COLO668 (cell line): Measurements from ENCODE around the gene UGP2.
"Not testable (repeated sequence)": the region's sequence is repeated elsewhere in the genome, so short reads cannot be mapped to it uniquely, and the experiment has no call there.

Source experiments
- DNase-seq: peaks from one replicate; lab custom pipeline; 2025; ENCODE audit not compliant: unreplicated experiment; lab: John Stamatoyannopoulos, UW

The UGP2 gene

DNA sequence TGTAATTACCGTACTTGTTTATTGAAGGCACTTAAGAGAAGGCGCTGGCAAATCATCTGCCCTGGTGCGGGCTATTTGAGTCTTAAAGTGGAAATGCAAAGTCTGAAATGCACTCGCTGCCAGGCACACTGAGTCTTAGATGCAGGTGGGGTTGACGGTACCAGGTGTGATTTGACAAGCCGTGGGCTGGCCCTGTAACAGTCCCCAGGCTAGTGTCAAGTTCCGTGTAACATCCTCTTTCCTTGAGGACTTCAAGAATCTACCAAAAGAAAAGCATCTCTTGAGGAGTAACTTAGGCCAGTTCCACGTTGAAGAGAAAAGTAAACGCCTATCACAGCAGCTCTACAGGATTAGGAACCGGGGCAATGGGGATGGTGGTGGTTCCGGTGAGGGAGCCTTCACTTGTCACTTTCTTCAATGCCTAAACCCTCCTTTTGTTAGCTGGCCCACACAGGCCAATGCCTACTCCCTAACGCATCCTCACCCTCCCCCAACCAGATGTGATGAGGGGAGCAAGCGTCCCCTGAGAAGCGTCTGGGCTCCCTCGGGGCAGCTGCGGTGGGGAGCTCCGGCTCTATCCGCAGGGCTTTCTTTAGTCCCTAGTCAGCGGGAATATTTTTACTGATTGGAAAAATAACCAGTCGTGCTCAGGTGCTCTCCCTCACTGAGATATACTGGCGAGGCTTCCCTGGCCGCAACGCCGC, 1.5 kb upstream of the UGP2 start:
- no peak for DNase-seq

DNA sequence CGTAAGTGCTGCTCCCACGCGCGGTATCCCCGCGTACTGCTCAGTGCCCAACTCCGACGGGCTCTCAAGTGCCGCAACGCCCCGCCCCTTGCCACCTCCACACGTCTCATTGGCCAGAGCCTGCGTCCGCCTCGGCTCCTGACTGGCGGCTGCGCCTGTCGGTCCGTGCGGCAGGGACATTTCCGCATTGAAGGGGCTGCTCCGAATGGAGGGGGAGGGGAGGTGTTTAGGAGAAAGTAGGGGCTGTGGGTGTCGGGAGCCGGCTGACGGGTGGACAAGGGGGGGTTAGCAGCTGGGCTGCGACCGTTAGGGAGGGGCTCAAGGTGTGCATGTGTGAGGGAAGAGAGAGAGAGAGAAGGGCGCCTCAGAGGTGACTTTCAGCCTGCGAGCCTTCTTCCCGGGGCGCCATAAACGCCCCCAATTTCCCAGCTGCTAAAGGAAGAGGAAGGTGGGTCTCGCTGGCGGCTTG, 877 bp upstream of the UGP2 start:
- peak; percentile 98 for DNase-seq

DNA sequence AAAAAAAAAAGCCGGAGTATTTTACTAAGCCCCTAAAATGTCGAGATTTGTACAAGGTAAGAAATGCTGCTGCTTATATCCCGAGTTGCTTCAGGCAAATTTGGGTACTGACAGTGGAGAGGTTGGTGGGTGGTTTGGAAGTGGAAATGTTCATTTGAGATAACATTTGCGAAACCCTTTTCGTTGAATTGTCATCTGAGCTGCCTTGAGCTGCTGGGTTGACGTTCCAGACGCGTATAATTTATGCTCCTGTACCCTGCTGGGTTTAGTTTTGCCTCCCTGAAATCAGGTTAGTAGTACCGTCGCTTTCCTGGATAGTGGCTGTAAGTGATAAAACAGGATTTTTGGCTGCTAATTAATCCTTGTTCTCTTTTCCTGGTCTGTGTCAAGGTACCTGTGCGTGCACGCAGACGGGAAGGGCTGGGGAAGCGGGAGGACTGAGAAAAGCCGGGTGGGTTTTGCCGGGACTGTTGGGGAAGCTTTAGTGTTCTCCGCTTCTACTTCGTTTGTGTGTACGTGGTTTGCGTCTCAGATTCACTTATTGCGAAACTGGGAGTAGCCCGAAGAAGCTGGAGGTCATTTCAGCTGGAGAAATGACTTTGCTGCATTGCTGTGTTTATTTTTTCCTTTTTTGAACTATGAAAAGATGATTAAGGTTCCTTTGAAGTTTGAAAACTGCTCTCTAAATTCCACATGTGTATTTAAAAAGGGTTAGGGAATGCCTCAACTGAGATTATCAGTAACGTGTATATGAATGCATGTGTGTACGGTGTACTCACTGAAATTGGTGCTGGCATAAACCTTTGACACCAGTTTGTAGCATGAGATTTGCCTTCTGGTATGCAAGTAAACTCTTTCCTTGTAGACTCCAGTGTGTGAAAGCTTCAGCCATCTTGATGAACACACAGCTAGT, 709 bp downstream of the UGP2 start:
- peak; percentile 29 for DNase-seq

DNA sequence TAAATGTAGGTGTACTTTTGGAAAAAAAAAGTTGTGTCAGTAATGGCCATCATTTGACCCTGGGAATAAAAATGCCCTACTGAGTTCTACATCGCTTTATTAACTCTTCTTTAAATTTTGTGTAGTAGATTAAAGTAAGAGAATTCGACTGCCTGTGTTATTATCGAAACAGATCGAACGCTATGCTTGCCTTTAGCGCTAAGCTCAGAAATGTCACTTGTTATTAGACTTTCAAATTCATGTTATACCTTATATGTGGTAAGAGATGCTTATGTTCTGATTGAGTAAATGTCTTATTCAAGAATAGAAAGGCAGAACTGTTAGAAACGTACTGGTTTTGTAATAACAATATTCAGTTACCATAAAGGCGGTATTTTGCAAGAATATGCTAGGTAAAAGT, 1.4 kb downstream of the UGP2 start:
- DNase-seq, result no peak

DNA sequence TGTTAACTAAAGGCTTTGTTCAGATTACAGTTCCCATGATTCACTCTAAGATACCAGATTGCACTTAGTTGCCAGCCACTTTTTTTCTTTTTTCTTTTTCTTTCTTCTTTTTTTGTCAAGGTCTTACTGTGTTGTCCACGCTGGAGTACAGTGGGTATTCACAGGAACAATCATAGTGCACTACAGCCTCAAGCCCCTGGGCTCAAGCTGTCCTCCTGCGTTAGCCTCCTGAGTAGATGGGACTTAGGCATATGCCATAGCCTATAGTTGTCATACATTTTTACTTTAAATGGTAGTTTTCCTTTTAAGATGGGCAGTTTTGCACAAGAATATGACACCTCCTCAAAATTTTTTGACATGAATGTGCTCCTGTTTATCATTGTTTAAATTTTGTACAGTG, 2.1 kb downstream of the UGP2 start:
- no peak for DNase-seq

DNA sequence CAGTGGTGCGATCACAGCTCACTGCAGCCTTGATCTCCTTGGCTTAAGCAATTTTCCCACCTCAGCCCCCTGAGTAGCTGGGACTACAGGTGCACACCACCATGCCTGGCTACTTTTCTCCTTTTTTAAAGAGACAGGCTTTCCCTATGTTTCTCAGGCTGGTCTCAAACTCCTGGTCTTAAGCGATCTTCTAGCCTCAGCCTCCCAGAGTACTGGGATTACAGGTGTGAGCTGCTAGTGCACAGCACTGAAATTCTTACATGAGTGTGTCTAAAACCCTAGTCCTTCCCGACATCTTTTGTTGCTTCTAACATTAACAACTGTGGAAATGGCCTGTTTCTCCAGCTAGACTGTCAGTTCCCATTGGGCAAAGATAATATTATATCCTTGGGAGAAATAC, 2.9 kb downstream of the UGP2 start:
- no peak for DNase-seq

DNA sequence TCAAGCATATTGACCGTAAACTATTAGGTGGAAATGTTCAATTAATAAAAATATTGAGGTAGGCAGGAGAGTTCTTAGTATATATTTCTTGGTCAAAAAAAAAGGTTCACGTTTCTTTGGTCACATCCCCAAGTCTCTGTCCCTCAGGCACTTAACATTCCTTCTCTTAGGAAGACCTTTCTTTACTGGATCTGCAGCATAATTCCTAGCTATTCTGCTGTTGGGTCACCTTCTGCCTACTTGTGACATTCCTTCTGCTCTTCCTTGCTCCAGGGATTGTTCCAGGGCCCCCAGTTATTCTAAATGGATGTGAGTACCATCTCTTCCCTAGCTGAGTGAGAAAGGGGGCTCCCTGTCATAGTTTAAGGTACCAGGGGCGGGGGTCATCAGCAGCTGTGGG, 4.2 kb downstream of the UGP2 start:
- DNase-seq, result no peak

DNA sequence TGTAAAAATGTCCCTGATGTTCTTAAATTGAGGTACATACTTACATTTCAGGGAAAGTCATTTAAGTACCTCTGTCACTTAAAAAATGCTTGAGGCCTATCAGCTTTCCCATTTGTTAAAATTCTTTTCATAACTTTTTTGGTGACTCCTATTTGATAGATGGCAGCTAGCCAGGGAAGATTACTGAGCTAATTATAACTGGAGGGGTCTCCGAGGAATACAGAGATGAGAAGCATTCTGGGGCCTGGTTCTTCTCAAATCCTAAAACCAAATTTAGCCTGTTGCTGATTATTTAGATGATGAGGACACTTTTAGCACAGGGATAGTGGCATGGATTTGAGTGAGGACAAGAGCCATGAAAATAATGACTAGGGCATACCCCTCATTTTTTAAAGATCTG, 4.8 kb downstream of the UGP2 start:
- DNase-seq, result no peak

DNA sequence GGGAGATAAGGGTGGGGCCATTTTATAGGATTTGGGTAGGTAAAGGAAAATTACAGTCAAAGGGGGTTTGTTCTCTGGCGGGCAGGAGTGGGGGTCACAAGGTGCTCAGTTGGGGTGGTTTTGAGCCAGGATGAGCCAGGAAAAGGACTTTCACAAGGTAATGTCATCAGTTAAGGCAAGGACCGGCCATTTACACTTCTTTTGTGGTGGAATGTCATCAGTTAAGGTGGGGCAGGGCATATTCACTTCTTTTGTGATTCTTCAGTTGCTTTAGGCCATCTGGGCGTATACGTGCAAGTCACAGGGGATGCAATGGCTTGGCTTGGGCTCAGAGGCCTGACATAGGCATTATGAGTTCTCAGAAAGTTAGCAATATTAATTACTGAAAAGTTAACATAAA, 5.9 kb downstream of the UGP2 start:
- not testable (repeated sequence) for DNase-seq

DNA sequence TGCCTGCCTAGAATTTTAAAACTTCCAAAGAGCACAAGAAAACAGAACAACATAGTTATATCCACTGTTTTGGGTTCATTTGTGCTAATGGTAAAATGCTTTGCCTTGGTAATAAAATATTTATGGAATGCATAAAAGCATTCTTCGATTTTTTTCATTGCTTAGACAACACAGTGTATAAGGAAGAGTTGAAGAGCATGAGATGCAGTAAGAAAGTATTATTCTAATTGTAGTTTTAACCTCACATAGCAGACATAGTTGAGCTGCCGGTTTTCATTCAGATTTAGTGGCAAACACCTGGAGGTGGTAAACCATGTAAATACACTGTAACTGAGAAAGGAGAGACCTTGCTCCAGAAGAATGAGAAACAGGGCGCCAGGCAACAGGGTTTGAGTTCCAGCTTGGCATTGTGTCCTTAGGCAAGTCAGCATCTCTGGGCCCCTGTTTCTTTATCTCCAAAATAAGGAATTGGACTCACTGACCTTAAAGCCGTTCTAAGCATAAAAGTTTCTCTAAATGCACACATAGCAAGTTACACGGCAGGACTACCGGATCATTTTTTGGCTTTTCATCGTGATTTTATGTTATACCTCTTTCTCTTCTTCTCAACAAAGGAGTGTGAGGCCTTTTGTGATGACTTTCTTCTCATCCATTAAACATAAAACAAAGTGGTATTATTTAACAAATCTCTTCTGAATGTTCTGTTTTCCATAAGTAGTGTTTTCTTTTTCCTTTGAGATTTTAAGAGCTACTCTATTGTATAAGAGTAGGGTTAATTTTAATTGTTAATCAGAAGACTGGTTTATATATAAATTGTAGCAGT, 7.9 kb downstream of the UGP2 start:
- no peak for DNase-seq

DNA sequence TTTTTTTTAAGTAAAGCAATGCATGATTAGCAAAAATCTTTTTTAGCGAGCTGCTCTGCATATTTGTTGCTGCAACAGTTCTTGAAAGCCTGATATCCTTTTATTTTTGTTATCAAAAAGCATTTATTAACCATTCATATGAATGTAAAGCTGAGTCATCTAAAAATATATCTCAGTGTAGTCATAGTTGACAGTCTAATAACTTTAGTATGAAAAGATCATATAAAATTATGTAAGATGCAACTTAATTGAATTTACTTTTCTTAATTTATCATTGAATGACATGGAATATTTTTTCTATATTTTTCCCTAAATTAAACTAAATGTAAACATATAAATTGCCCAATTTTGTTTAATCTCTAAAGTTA, 8.5 kb downstream of the UGP2 start:
- no peak for DNase-seq

DNA sequence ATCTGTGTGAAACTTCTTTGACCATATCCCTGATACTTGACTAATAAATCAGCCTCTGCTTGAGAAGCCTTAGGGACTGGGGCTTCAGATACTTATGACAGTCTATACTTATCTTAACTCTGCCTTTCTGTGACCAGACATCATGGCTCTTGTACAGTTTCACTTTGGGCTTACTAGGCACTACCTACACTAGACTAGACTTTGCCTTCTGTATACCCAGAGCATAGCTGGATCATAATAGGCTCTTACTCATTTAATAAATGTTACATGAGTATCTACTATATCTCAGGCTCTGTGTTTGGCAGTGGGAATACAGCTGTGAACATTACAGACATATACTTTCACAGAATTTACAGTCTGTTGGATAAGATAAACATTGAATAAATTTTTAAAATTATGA, 9.0 kb downstream of the UGP2 start:
- no peak for DNase-seq

DNA sequence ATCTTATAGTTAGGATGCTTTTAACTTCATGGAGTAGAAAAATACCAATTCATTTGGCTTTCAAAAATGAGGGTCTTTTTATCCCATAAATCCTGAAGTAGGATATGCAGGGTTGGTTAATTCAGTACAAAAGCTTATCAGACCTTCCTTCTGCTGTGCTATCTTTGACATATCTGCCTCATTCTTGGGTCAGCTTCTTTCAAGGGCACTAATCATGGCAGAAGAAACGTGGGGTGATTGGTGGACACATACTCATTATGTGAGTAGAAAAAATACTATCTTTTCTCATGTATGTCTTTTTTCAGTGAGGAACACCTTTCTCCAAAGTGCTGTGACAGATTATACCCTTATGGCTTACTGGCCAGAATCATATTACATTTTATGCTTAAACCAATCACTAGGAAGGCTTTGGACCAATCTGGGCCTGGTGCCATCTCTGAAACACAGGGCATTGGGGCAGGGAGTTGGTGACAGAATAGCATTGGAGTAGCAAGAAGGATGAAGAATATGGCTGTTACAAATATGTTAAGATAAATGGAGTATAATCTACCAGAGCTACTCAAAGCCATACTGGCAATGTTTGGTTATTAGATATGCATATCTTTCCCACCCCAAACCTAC, 10.1 kb downstream of the UGP2 start:
- DNase-seq, result no peak

DNA sequence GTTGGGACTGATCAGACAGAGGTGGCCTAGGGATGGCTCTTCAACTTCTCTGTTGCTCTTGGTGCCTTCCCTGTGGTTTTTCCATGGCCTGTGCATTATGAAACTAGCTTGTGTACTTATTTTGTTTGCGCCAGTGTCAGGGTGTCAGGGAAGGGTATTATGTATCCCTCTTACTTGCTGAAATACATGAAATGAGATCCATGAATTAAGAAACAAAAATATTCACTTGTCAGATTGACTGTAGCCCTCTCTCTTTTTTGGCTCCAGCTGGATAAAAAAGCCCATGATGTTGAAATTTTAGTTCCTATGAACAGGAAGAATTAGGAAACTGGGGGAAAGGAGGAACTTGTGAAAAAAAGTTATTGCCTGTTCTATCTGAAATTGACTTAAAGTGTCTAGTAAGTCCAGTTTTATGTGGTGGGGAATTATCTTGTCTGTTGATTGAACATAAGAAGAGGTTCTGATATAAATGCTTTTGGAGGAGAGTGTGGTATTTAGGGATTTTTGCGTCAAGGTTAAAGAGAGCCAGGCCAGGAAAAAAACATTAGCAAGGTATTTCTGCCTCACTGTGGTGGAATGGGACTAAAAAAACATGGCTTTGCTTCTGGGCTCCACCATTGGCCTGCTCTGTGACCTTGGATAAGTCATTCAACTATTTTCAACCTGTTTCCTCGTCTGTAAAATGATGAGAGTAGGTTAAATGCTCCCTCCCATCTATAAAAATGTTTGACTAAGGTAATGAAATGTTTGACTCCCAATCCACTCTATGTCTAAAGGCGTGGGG, 12.0 kb downstream of the UGP2 start:
- no peak for DNase-seq

DNA sequence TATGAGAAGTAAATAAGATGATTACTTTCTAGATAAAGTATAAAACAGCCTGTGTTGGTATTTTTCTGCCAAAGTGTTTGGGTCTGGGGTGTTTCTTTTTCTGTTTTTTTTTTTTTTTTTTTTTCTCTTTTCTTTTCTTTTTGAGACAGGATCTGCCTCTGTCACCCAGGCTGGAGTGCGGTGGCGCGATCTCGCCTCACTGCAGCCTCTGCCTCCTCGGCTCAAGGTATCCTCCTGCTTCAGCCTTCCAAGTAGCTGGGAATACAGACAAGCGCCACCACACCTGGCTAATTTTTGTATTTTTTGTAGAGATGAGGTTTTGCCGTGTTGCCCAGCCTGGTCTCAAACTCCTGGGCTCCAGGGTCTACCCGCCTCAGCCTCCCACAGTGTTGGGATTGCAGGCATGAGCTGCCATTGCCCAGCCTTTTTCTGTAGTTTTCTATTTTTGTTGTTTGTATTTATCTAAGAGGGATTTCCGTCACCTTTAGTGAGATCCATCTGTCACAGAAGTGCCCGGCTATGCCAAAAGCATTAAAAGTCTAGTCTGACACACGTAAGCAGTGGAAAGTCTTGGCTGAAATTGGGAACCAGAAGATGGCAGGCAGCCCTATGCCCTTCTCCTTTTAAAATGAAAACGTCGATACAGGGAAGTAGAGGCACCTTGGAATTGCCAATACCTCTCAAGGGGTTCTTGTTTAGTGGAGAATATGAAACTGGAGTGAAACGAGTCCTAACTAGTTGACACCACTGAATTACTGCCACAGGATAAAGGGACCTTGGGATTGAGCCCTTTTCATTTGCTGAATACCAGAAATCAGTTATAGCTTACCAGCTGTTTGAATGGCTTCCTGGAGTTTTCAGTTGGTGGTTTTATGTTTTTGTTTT, 14.0 kb downstream of the UGP2 start:
- DNase-seq, result no peak

DNA sequence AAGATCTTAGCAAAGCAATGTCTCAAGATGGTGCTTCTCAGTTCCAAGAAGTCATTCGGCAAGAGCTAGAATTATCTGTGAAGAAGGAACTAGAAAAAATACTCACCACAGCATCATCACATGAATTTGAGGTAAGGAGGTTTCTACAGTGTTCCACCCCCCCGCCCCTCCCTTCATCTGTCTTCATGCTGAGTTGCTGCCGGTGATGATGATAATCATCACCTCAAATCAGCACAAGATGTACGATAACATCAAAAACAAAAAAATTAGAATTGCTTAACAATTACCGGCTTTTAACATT, 14.6 kb downstream of the UGP2 start:
- DNase-seq, result no peak

DNA sequence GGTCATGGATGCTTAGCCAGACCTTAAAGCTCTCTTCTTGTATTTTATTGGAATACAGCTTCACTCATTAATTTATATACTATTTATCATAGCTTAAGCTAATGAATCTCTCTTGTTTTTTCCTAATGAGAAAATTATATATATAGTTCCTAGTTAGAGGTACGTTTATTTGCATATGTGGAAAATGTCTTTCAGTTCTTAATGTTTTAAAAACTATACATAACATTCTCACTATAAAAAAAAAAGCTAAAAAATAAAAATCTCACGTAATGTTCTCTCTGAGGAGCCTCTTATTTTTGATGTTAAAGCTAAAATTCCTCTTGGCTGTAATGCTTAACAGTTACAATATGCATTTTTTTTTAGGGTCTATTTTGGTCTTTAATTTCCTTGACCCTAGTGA, 16.6 kb downstream of the UGP2 start:
- DNase-seq, result no peak

DNA sequence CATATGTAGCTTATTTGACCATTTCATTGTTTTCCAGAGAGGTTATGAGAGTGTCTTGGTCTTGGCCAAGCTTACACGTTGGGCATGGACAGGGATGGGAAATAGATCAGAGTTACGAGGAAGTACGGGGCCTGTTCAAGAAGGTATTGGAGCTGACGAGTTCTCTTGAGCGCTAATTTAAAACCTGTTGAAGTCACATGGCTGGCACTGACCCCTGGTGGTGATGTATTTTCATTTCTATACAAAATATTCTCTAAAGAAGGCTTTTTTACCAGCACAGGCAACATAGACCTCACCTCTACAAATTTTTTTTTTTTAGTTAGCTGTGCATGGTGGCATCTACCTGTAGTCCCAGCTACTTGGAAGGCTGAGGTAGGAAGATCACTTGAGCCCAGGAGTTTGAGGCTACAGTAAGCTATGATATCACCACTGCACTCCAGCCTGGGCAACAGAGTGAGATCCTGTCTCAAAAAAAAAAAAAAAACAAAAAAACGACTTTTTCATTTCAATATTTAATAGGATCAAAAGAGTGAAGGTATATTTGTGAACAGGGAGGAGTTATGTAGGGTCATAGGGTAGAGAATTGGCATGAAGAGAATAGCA, 19.6 kb downstream of the UGP2 start:
- DNase-seq, result peak; percentile 22

DNA sequence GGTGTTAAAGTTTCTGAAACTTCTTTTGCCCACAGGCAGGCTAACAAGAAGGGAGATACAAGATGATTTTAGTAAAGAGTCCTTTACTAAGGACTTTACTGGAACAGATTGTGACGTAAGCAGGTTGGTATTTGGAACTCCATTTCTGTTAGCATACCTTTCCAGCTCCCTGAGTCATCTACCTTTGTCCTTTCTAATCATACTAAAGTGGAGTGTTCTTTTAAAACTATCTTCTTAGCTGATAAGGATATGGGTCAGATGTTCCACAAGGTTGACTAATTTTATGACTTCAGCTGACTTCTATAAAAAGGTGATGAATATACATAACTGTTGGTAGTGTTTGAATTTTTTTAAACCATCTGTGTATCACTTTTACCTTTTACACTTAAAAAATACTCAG, 21.1 kb downstream of the UGP2 start:
- DNase-seq, result no peak
